Measurements from ENCODE around the gene SCGN. TPM values are rescaled to one million over a fixed set of nuclear protein-coding genes. Genes with fewer than 3 reads are reported as not detected.

The SCGN gene
- polyA plus RNA-seq, 3 donors, result not detected

DNA sequence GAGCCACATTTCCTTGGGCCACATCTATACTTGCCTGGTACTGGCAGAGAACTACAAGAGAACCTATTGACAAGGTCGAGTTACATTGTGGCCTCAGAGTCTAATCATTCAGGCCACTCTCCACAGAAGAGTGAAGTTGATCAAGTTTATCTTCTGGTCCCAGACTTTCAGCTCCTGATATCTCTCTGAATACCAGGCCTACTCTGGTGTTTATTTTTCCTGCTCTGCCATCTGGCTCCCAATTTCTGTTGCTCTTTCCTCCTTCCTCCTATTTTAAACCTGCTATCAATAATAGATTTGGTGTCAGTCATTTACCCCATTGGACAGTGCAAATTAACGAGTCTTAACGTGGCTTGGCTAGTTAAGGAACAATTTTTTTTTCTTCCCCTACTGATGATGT lies 46.6 kb downstream of the SCGN start:
- peaks cover 0 to 10% (median 7%) of the 10 kb centered on the region in 7 donors for H3K9me3 Mint-ChIP-seq
- intact Hi-C loops (cut with micrococcal nuclease), result no loop called here
- H4K20me1 ChIP-seq (ENCODE audit: insufficient read depth, low read length), result no peaks in the 10 kb centered on the region
- H3K4me1 ChIP-seq (ENCODE audit: control insufficient read depth in 1 of 2, insufficient read depth in 2 of 2, low read length in 2 of 2), result no peaks in the 10 kb centered on the region
- no peak for TF ChIP-seq CTCF (IDR thresholded peaks at IDR 0.05)
- no peaks in the 10 kb centered on the region for H3K36me3 ChIP-seq (replicated peaks in 1 of 2; ENCODE audit: control insufficient read depth in 1 of 2, insufficient read depth in 2 of 2, low read length in 2 of 2)
- H3K36me3 Mint-ChIP-seq, result no peaks in the 10 kb centered on the region
- 11% methylated on average over 1 of the region's 3 CpGs for WGBS (ENCODE audit: insufficient coverage)
- H3K9ac ChIP-seq (ENCODE audit: insufficient read depth, low read length, poor library complexity, severe bottlenecking), result no peak overlapping the region
- no peaks in the 10 kb centered on the region for H3K79me2 ChIP-seq (ENCODE audit: insufficient read depth, low read length)
- H2AFZ ChIP-seq (ENCODE audit: insufficient read depth, low read depth, low read length, poor library complexity, severe bottlenecking), result no peak overlapping the region
- H3K9me3 ChIP-seq (replicated peaks in 1 of 2; ENCODE audit: control insufficient read depth in 1 of 2, insufficient read depth in 1 of 2, low read length in 2 of 2), result no peaks in the 10 kb centered on the region
- no peak overlapping the region for H3K4me2 ChIP-seq (replicated peaks; ENCODE audit: extremely low read depth, low read length, poor library complexity, severe bottlenecking)
- no peak overlapping the region for H3K4me3 ChIP-seq (replicated peaks in 1 of 3; ENCODE audit: low read depth in 2 of 3, low read length in 3 of 3)
- DNase-seq, result no peak
- H3K27me3 ChIP-seq (ENCODE audit: control insufficient read depth in 2 of 2, insufficient read depth in 2 of 2, low read length in 2 of 2), result no peaks in the 10 kb centered on the region
- no peak overlapping the region for H3K4me3 Mint-ChIP-seq
- peaks cover 0 to 4% (median 2%) of the 10 kb centered on the region in 3 donors for H3K27me3 Mint-ChIP-seq (ENCODE audit: low read depth in 3 of 3)
- H3K27ac Mint-ChIP-seq, result no peak overlapping the region
- no peak overlapping the region for H3K27ac ChIP-seq (ENCODE audit: low read depth in 1 of 2, low read length in 2 of 2)
- peaks cover 5% of the 10 kb centered on the region for H3K4me1 Mint-ChIP-seq

DNA sequence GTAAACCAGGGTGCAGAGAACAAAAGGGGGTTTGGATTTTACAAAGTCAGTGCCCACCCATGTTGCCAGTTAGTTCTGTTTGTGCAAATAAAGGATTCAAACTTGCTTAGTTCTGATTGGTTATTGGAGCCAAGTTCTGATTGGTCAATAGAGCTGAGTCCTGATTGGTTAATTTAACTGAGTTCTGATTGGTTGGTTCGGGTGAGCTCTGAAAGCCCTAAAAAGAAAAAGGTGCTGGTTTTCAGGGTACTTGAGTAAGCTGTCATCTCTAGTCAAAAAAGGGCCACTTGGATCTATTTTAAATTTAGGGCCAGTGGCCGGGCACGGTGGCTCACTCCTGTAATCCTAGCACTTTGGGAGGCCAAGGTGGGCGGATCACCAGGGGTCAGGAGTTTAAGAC lies 47.6 kb downstream of the SCGN start:
- Mint-ChIP-seq H3K4me3 (no peak overlapping the region), H3K27me3 (ENCODE audit: low read depth in 3 of 3) (peaks cover 0 to 2% (median 0%) of the 10 kb centered on the region in 3 donors)
- WGBS (ENCODE audit: insufficient coverage), result 93% methylated on average over 4 of the region's 4 CpGs

More for the DNA sequence above, 47.6 kb downstream of the SCGN start:
- Histone ChIP-seq H2AFZ (ENCODE audit: insufficient read depth, low read depth, low read length, poor library complexity, severe bottlenecking) (no peak overlapping the region), H3K36me3 (replicated peaks in 1 of 2; ENCODE audit: control insufficient read depth in 1 of 2, insufficient read depth in 2 of 2, low read length in 2 of 2) (no peaks in the 10 kb centered on the region), H3K4me2 (replicated peaks; ENCODE audit: extremely low read depth, low read length, poor library complexity, severe bottlenecking) (no peak overlapping the region), H3K27me3 (ENCODE audit: control insufficient read depth in 2 of 2, insufficient read depth in 2 of 2, low read length in 2 of 2) (no peaks in the 10 kb centered on the region), H3K4me1 (ENCODE audit: control insufficient read depth in 1 of 2, insufficient read depth in 2 of 2, low read length in 2 of 2) (no peaks in the 10 kb centered on the region), H4K20me1 (ENCODE audit: insufficient read depth, low read length) (no peaks in the 10 kb centered on the region), H3K4me3 (replicated peaks in 1 of 3; ENCODE audit: low read depth in 2 of 3, low read length in 3 of 3) (no peak overlapping the region), H3K27ac (ENCODE audit: low read depth in 1 of 2, low read length in 2 of 2) (no peak overlapping the region), H3K9me3 (replicated peaks in 1 of 2; ENCODE audit: control insufficient read depth in 1 of 2, insufficient read depth in 1 of 2, low read length in 2 of 2) (no peaks in the 10 kb centered on the region), H3K79me2 (ENCODE audit: insufficient read depth, low read length) (no peaks in the 10 kb centered on the region), H3K9ac (ENCODE audit: insufficient read depth, low read length, poor library complexity, severe bottlenecking) (no peak overlapping the region)
- H3K36me3 Mint-ChIP-seq, result no peaks in the 10 kb centered on the region
- no peak for TF ChIP-seq CTCF (IDR thresholded peaks at IDR 0.05)
- intact Hi-C loops (cut with micrococcal nuclease), result no loop called here
- peaks cover 5% of the 10 kb centered on the region for H3K4me1 Mint-ChIP-seq
- peaks cover 0 to 10% (median 7%) of the 10 kb centered on the region in 7 donors for H3K9me3 Mint-ChIP-seq
- H3K27ac Mint-ChIP-seq, result no peak overlapping the region
- DNase-seq, result no peak

Measured in CD14-positive monocyte (primary cell).